HG03103 (cell line): ENCODE data around the gene MLLT6.
"Not testable (repeated sequence)": the region's sequence is repeated elsewhere in the genome, so short reads cannot be mapped to it uniquely, and the experiment has no call there.

Experiments
- ATAC-seq: cut with Tn5 transposase; IDR thresholded peaks from one replicate; pipeline ENCODE4 v1.9.1; 2021; ENCODE audit warnings: low read depth; ENCODE audit not compliant: unreplicated experiment

MLLT6 gene

GRCh38 chr17:38725066-38725465 lies 20.0 kb downstream of the MLLT6 start:
- no peak for ATAC-seq

GRCh38 chr17:38726145-38726544 lies 21.1 kb downstream of the MLLT6 start:
- ATAC-seq = not testable (repeated sequence)

GRCh38 chr17:38727736-38728135 lies 22.7 kb downstream of the MLLT6 start:
- ATAC-seq = no peak

- no peak for ATAC-seq
These were observed 23.3 kb downstream of the MLLT6 start for GRCh38 chr17:38728290-38728831.

GRCh38 chr17:38729368-38729885 lies 24.4 kb downstream of the MLLT6 start:
- no peak for ATAC-seq

GRCh38 chr17:38729886-38730525 lies 24.9 kb downstream of the MLLT6 start, which contains the start of gene CISD3:
TSS of gene CISD3 (plus strand) at chr17:38730341. CDS start at chr17:38730359, 18 bp downstream.
- peak; percentile 70 for ATAC-seq

GRCh38 chr17:38730526-38731379 lies 25.7 kb downstream of the MLLT6 start:
- no peak for ATAC-seq

- ATAC-seq = no peak
These were observed 26.6 kb downstream of the MLLT6 start for GRCh38 chr17:38731526-38732294.

- no peak for ATAC-seq
These were observed 27.6 kb downstream of the MLLT6 start for GRCh38 chr17:38732376-38733281.

- no peak for ATAC-seq
These were observed 28.4 kb downstream of the MLLT6 start for GRCh38 chr17:38733282-38733981.

GRCh38 chr17:38733982-38734973 lies 29.2 kb downstream of the MLLT6 start:
- no peak for ATAC-seq

GRCh38 chr17:38735161-38735997 lies 30.3 kb downstream of the MLLT6 start:
- no peak for ATAC-seq

GRCh38 chr17:38738007-38738662 lies 33.1 kb downstream of the MLLT6 start:
- no peak for ATAC-seq

- no peak for ATAC-seq
These were observed 33.6 kb downstream of the MLLT6 start for GRCh38 chr17:38738686-38739085.

GRCh38 chr17:38739305-38739704 lies 34.2 kb downstream of the MLLT6 start:
- no peak for ATAC-seq

GRCh38 chr17:38740044-38740443 lies 35.0 kb downstream of the MLLT6 start:
- no peak for ATAC-seq
